HPDE6-E6E7 (cell line): Measurements from ENCODE around the gene KHSRP.
"Not testable (repeated sequence)": the region's sequence is repeated elsewhere in the genome, so short reads cannot be mapped to it uniquely, and the experiment has no call there.

ENCODE experiments used
- DNase-seq: peaks from one replicate; pipeline ENCODE4 v3.0.0; 2011; ENCODE audit warnings: missing footprints; ENCODE audit errors: extremely low spot score

KHSRP gene

DNA sequence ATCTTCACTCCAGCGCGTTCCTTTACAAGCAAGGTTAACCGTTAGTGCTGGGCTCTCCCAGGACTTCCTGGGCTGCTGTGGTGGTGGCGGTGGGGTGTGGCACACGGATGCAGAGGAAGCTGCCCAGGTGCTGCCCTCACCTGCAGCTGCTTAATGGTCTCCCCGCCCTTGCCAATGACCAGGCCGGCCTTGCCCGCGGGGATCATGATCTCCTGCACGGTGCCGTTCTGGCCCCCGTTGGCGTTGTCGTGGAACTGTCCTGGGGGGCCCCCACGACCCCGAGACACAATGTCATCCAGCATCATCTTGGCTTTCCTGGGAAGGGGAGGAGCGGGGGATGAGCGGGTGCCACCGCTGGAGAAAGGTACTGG is 6.1 kb downstream of the KHSRP start:
- DNase-seq = no peak

GRCh38 chr19:6417713-6418561 is 6.7 kb downstream of the KHSRP start:
- no peak for DNase-seq

GRCh38 chr19:6416658-6417405 is 7.8 kb downstream of the KHSRP start:
- no peak for DNase-seq

- DNase-seq = no peak
Measured at GRCh38 chr19:6415591-6416190, 8.9 kb downstream of the KHSRP start.

DNA sequence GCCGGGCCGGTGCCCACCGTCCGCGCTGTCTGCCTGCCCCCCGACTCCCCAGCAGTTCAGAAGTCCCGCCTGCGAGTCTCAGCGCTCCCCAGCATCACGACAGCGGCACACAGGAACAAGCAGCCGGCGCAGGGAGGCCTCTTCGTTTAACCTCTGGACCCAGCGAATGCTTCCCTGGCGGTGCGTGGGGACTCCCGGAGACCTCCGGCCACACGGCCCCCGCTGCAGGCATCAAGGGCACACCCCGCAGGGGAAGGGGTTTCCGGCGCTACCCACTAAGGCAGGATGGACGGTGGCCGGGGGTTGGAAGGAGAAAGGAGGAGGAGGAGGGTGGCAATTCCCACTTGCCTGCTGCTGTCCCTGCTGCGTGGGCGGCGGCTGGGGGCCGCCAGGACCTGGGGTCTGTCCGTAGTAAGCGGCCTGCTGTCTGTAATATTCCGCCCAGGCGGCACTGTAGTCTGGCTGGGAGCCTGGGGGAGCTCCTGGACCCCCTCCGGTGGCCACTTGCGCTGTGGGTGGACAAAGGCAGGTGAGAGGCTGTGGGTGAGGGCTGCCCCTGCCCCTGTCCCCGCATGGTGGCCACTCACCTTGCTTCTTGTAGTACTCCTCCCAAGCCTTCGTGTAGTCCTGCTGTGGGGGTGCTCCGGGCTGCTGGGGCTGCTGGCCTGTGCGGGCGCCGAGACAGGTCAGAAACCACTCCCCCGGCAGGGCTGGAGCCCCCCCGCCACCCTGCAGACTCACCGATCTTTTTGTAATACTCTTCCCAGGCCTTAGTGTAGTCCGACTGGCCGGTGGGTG is 9.6 kb downstream of the KHSRP start:
- DNase-seq = no peak

DNA sequence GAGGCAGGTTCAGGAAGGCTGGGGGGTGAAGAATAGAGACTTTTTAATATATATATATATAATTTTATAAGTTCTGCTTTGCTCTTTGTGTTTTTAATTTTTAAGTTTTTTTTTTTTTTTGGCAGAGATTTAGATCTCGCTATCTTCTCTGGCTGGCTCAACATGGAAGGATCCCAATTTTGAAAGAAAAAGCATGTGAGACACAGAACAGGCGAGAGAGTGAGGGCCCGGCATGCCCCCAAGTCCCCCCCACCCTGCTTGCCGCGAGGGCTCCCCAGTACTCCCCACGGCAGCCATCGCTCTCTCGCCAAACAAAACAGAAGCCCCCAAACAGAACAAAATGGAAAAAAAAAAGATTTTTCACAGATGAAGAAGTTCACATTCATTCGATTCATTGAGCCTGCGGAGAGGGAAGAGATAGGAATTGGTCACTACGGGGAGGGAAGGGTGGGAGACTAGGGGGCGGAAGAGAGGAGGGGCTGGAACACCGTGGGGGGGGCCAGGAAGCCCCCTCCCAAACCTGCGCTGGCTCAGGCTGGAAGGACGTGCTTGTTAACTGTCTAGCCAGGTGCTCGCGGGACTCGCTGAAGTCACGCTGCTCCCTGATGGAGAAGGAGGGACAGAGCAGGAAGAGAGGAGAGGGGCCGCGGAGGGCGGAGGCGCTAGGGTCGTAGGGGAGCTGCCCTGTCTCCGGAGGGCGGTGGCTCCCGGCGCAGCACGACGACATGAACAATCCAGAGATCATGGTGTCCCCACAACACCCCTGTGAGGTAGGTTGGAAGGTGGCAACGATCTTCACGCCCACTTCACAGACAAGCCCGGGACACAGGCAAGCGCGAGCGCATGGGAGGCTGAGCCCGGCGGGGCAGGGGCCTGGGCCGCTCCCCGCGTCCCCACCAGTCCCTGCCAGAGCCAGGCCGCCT is 10.6 kb downstream of the KHSRP start:
- no peak for DNase-seq

DNA sequence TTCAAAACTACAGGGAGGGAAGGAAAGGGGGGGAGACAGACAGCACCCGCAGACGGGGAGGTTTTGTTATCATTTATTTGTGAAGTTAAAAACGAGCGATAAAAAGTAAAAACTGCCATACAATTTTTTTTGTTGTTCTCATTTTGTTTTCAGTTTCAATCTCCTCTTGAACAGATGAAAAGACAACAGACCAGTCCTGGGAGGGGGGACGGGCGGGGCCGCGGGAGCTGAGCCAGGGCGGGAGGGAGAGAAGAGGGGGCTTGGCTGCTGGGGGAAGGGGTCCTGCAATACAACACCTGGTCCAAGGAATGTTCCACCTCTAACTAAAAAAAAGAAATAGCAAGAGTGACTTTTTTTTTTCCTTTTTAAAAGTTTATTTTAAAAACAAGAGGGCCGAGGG is 11.3 kb downstream of the KHSRP start:
- no peak for DNase-seq

GRCh38 chr19:6412447-6413091 is 12.0 kb downstream of the KHSRP start:
- DNase-seq = no peak

DNA sequence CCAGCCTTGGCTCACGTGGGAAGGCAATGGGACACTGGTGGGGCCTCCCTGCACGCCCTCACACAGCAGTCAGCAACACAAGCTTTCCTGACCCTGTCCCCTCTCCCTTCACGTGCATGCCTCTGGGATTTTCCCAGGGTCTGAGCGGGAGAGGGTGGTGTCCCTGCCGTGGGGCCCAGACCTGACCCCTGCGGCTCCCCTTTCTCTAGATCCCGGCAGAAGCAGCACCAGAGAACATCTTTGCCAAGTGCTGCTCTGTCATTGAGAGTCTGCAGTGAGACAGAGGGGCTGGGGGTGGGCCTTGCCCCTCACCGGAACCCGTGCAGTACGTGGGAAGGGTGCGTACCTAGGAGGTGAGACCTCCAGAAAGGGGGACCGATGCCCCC is 12.6 kb downstream of the KHSRP start:
- DNase-seq = no peak

DNA sequence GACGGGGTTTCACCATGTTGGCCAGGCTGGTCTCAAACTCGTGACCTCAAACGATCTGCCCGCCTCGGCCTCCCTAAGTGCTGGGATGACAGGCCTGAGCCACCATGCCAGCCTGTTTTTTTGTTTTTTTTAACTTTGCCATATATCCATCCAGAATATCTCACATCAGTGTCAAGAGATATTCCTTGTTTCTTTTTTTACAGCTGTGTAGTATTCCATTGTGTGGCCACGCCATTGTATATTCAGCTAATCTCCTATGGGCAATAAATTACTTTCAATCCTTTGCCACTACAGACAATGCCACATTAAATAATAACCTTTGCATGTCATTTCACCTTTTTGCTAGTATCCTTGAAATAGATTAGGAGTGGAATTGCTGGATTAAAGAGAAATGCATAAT is 15.3 kb downstream of the KHSRP start:
- DNase-seq = no peak

DNA sequence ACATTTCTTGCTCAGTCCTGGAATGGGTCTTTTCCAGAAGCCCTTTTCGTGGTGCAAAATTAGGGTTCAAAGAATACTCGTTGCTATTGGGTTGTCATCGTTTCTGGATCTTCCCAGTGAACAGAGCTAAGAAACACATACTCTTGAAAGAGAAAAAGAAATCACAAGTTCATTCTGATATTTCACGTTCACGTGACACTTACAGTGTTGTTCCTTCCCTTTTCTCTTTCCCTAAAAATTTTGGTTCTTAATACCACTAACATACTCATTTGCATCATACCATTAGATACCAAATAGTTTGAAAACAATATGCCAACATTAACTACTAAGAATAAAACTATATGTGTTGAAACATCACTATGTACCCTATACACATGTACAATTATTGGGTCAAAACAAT is 18.2 kb downstream of the KHSRP start:
- no peak for DNase-seq

- no peak for DNase-seq
Measured at GRCh38 chr19:6402837-6403608, 21.6 kb downstream of the KHSRP start.

GRCh38 chr19:6402058-6402457 is 22.6 kb downstream of the KHSRP start:
- no peak for DNase-seq

DNA sequence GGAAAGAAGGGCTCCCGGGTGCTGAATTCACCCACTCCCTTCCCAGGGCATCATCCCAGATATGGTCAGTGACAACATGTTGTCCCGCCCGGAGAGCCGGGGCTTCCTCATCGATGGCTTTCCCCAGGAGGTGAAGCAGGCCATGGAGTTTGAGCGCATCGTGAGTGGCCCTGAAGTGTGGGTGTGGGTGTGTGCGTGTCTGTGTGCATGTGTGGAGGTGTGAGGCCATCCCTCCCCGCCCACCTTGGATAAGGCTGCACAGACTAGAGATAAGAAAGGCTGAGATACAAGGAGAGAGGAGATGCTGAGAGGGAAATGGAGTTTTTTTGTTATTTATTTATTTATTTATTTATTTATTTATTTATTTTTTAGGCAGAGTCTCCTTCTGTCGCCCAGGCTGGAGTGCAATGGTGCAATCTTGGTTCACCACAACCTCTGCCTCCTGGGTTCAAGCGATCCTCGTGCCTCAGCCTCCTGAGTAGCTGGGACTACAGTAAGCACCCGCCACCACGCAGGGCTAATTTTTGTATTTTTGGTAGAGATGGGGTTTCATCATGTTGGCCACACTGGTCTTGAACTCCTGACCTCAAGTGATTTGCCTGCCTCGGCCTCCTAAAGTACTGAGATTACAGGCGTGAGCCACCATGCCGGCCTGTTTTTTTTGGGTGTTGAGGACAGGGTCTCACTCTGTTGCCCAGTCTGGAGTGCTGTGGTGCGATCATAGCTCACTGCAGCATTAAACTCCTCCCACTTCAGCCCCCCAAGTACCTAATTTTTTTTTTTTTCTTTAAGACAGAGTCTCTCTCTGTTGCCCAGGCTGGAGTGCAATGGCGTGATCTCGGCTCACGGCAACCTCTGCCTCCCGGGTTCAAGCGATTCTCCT is 24.3 kb downstream of the KHSRP start:
- DNase-seq = not testable (repeated sequence)

DNA sequence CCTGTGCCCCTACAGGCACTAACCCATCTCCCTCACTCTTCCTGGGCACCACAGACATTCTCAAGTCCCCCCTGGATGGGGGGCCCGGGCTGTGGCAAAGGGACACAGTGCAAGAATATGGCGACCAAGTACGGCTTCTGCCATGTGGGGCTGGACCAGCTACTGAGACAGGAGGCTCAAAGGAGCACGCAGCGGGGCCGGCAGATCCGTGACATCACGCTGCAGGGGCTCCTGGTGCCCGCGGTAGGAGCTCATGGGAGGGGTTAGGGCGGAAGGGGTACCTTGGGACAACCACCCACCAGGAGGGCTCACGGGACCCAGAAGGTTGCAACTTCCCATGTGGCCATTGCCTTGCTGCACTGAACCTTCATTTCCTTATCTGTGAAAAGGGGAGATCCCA is 28.3 kb downstream of the KHSRP start:
- no peak for DNase-seq

DNA sequence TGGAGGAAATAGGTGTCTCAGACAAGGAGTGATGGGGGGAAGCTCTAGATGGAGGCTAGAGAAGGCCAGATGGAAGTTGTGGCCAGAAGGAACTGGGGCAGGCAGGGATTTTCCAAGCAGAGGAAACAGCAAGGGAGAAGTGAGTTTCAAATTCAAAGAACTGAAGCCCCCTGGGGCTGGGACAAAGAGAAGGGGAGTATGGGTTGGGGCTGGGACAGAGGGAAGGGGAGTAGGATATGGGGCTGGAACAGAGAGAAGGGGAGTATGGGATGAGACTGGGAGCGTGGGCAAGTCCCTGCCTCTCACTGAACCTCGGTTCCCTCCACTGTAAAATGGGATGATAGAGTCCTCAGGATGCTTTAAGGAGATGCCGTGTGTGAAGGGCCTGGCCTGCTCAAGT is 29.8 kb downstream of the KHSRP start:
- DNase-seq = no peak

- no peak for DNase-seq
Measured at GRCh38 chr19:6393983-6394412, 30.6 kb downstream of the KHSRP start.
